PC-9 (cell line): Measurements from ENCODE around the gene ADCK2. TPM values are rescaled to one million over a fixed set of nuclear protein-coding genes. Genes with fewer than 3 reads are reported as not detected.

Experiments
- BruUV-seq: library from RNA; stranded (reverse); fragments of 400-500 nt; replicated peaks from 2 replicates; lab custom pipeline; 2021; lab: Mats Ljungman, UMichigan
- CTCF ChIA-PET: fragments of 300-600 bp; sonication (Branson Sonifier 250); formaldehyde crosslinking; loops from one replicate; lab custom pipeline; 2022; ENCODE audit warnings: antibody characterized with exemption; lab: Charles Lee
- POLR2A ChIA-PET: fragments of 300-600 bp; sonication (Branson Sonifier 250); formaldehyde crosslinking; loops from one replicate; lab custom pipeline; 2022; ENCODE audit warnings: antibody characterized with exemption; ENCODE audit not compliant: unreplicated experiment; lab: Charles Lee
- DNase-seq, 2 experiments: peaks; one replicate each; pipeline versions ENCODE4 v3.0.0 to v3.0.0-alpha.2; 2015 to 2022; ENCODE audit warnings: mixed read lengths in 1 of 2
- H2AFZ ChIP-seq: fragments of 200-600 bp; sonication (generic); 2 replicates; pipeline ENCODE4 v1.8.1; 2017; ENCODE audit warnings: antibody characterized with exemption
- H3F3A ChIP-seq: fragments of 200-600 bp; sonication (generic); 2 replicates; pipeline ENCODE4 v1.8.1; 2017; ENCODE audit warnings: antibody characterized with exemption, mild to moderate bottlenecking, low read depth; ENCODE audit not compliant: insufficient read depth
- H3K27ac ChIP-seq: fragments of 200-600 bp; sonication (generic); 2 replicates; pipeline ENCODE4 v1.6.1; 2016; ENCODE audit warnings: mixed run types
- H3K27me3 ChIP-seq: fragments of 200-600 bp; sonication (generic); 2 replicates; pipeline ENCODE4 v1.6.1; 2016; ENCODE audit warnings: low read depth, mixed run types; ENCODE audit not compliant: insufficient read depth
- H3K36me3 ChIP-seq: fragments of 200-600 bp; sonication (generic); 2 replicates; pipeline ENCODE4 v1.6.1; 2016; ENCODE audit warnings: low read depth, mixed run types
- H3K4me1 ChIP-seq: fragments of 200-600 bp; sonication (generic); replicated peaks from 2 replicates; pipeline ENCODE4 v1.6.1; 2016; ENCODE audit warnings: mixed run types; ENCODE audit not compliant: insufficient read depth
- H3K4me2 ChIP-seq: fragments of 200-600 bp; sonication (generic); 2 replicates; pipeline ENCODE4 v1.6.1; 2017; ENCODE audit warnings: mixed run types
- H3K4me3 ChIP-seq: fragments of 200-600 bp; sonication (generic); 2 replicates; pipeline ENCODE4 v1.6.1; 2016; ENCODE audit warnings: mixed run types
- H3K79me2 ChIP-seq: fragments of 200-600 bp; sonication (generic); 2 replicates; pipeline ENCODE4 v1.6.1; 2017; ENCODE audit warnings: low read depth, mixed run types
- H3K9me2 ChIP-seq: fragments of 200-600 bp; sonication (generic); 2 replicates; pipeline ENCODE4 v1.8.1; 2017; ENCODE audit warnings: mild to moderate bottlenecking; ENCODE audit not compliant: insufficient read depth
- H3K9me3 ChIP-seq: fragments of 200-600 bp; sonication (generic); 2 replicates; pipeline ENCODE4 v1.8.1; 2016; ENCODE audit warnings: low read depth; ENCODE audit not compliant: insufficient read depth
- H4K20me1 ChIP-seq: fragments of 200-600 bp; sonication (generic); 2 replicates; pipeline ENCODE4 v1.8.1; 2017; ENCODE audit not compliant: insufficient read depth
- EZH2 ChIP-seq: fragments of 200-600 bp; sonication (generic); IDR thresholded peaks from 2 replicates; pipeline ENCODE4 v1.8.0; 2017; ENCODE audit warnings: antibody characterized with exemption, low read depth
- intact Hi-C: fragments of 100-400 bp; cut with micrococcal nuclease; formaldehyde crosslinking; loops from one replicate; pipeline ENCODE4 v1.10.0; 2022; ENCODE audit not compliant: unreplicated experiment
- total RNA-seq: library from RNA; stranded (reverse); gene quantifications from 2 replicates; pipeline ENCODE4 v1.2.3, GENCODE V29; 2021
- TF ChIP-seq, protein P1 (sequence below): fragments of 200-600 bp; sonication (generic); conservative IDR thresholded peaks from 2 replicates; pipeline ENCODE4 v1.6.1; 2017; ENCODE audit warnings: mixed run types, antibody characterized with exemption, mild to moderate bottlenecking, moderate library complexity

ADCK2 gene
- total RNA-seq, 1 experiment from 2014 or later, result 35.3 TPM

- H3F3A ChIP-seq, result peaks cover 4% of the 10 kb centered on the region; the same call in 1 of the 2 replicates
- TF ChIP-seq, protein P1, sequence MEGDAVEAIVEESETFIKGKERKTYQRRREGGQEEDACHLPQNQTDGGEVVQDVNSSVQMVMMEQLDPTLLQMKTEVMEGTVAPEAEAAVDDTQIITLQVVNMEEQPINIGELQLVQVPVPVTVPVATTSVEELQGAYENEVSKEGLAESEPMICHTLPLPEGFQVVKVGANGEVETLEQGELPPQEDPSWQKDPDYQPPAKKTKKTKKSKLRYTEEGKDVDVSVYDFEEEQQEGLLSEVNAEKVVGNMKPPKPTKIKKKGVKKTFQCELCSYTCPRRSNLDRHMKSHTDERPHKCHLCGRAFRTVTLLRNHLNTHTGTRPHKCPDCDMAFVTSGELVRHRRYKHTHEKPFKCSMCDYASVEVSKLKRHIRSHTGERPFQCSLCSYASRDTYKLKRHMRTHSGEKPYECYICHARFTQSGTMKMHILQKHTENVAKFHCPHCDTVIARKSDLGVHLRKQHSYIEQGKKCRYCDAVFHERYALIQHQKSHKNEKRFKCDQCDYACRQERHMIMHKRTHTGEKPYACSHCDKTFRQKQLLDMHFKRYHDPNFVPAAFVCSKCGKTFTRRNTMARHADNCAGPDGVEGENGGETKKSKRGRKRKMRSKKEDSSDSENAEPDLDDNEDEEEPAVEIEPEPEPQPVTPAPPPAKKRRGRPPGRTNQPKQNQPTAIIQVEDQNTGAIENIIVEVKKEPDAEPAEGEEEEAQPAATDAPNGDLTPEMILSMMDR, result no peak
- no peak for TF ChIP-seq EZH2
- peaks cover 42% of the 10 kb centered on the region for H3K4me1 ChIP-seq
- POLR2A ChIA-PET, result no interaction called here
- peak overlapping the region; percentile 93 for H3K4me2 ChIP-seq
- H4K20me1 ChIP-seq, result no peaks in the 10 kb centered on the region
- no peaks in the 10 kb centered on the region for H3K27me3 ChIP-seq
- H3K4me3 ChIP-seq, result peak overlapping the region; percentile 79; the same call in 1 of the 2 replicates
- BruUV-seq, result TSS peak; percentile 66
- H3K9me2 ChIP-seq, result no peaks in the 10 kb centered on the region
- intact Hi-C loops, result loop anchor here (2.0 to 5.0 kb wide), 2 partner anchors 25 to 340 kb away; partner anchors contain the start of genes MRPS33 and NDUFB2
- peak in 1 of 2 experiments; percentile 12 for DNase-seq
- H3K9me3 ChIP-seq, result no peaks in the 10 kb centered on the region
- no peak overlapping the region for H3K27ac ChIP-seq
- H3K79me2 ChIP-seq, result peaks cover 5% of the 10 kb centered on the region; the same call in 1 of the 2 replicates
- 0 out of 2 replicates have a peak overlapping the region, but pooled peaks have one; percentile 67 for H2AFZ ChIP-seq
- H3K36me3 ChIP-seq, result no peaks in the 10 kb centered on the region
- CTCF ChIA-PET, result no interaction called here
These were observed 779 bp upstream of the ADCK2 start for GRCh38 chr7:140671966-140672365.

DNA sequence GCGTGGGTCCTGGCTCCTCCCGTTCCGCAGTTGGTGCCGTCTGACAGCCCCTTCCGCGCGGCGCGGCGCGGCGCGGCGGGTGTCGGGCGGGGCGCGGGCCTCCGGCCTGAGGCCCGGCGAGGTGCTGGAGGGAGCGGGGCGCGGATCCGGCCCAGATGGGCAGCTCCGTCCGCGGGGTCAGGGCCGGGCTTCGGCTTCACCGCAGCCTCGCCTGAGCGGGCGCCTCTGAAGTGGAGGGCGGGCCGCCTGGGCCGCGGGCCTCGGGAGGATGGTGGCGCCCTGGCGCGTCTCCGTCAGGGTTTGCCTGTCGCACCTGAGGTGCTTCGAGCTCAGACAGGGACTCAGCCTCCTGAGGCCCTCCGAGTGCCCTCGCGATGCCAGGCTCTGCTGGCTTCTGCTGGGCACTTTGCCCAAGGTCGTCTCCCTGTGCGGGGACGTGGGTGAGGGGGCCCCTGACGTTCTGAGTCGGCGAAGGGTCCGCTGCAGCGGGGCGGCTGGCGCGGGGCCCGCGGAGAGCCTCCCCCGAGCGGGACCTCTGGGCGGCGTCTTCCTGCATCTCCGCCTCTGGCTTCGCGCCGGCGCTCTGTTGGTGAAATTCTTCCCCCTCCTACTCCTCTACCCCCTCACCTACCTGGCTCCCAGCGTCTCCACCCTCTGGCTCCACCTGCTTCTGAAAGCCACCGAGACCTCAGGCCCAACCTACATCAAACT lies 473 bp downstream of the ADCK2 start:
- Histone ChIP-seq H3K27me3 (no peaks in the 10 kb centered on the region), H3F3A (peaks cover 4% of the 10 kb centered on the region; the same call in 1 of the 2 replicates), H2AFZ (peak overlapping the region; percentile 94), H3K27ac (peak overlapping the region; percentile 26; the same call in 1 of the 2 replicates), H3K9me3 (no peaks in the 10 kb centered on the region), H3K36me3 (no peaks in the 10 kb centered on the region), H4K20me1 (no peaks in the 10 kb centered on the region), H3K4me3 (peak overlapping the region; percentile 79), H3K79me2 (peaks cover 5% of the 10 kb centered on the region; the same call in 1 of the 2 replicates), H3K4me1 (peaks cover 31% of the 10 kb centered on the region), H3K4me2 (peak overlapping the region; percentile 93), H3K9me2 (no peaks in the 10 kb centered on the region)
- ChIA-PET POLR2A (interaction anchor here (0.7 kb wide), 1 partner anchor 60 kb away, joined by 6 read pairs; no protein-coding TSS in a partner anchor), CTCF (no interaction called here)
- TSS peak; percentile 34 for BruUV-seq
- intact Hi-C loops, result loop anchor here (2.0 to 5.0 kb wide), 2 partner anchors 24 to 339 kb away; partner anchors contain the start of genes MRPS33 and NDUFB2
- no peak for TF ChIP-seq EZH2
- TF ChIP-seq, protein P1, result no peak; the same call in 1 of the 2 replicates
- DNase-seq, result peak; percentile 56 to 77

GRCh38 chr7:140673774-140674155 lies 1.0 kb downstream of the ADCK2 start:
- Histone ChIP-seq H2AFZ (peak overlapping the region; percentile 94), H4K20me1 (no peaks in the 10 kb centered on the region), H3K36me3 (no peaks in the 10 kb centered on the region), H3K9me2 (no peaks in the 10 kb centered on the region), H3K9me3 (no peaks in the 10 kb centered on the region), H3K4me1 (peaks cover 31% of the 10 kb centered on the region), H3K79me2 (peaks cover 5% of the 10 kb centered on the region; the same call in 1 of the 2 replicates), H3F3A (peaks cover 3% of the 10 kb centered on the region; the same call in 1 of the 2 replicates), H3K27me3 (no peaks in the 10 kb centered on the region), H3K4me3 (peak overlapping the region; percentile 79), H3K27ac (no peak overlapping the region), H3K4me2 (peak overlapping the region; percentile 93)
- CTCF ChIA-PET, result interaction anchor here (0.6 kb wide), 1 partner anchor 496 kb away, joined by 6 read pairs; no protein-coding TSS in a partner anchor
- BruUV-seq, result no TSS peak
- intact Hi-C loops, result loop anchor here (2.0 to 5.0 kb wide), 2 partner anchors 23 to 339 kb away; partner anchors contain the start of genes MRPS33 and NDUFB2
- no peak for TF ChIP-seq EZH2
- TF ChIP-seq, protein P1, result no peak; the same call in 1 of the 2 replicates
- DNase-seq, result no peak
- POLR2A ChIA-PET, result interaction anchor here (0.6 to 0.7 kb wide), 2 partner anchors 60 to 338 kb away, joined by 6 read pairs; no protein-coding TSS in a partner anchor
